HG02970 (cell line): Measurements from ENCODE around the gene MACROD2.

ENCODE experiments used
- ATAC-seq: cut with Tn5 transposase; IDR thresholded peaks from one replicate; pipeline ENCODE4 v1.9.1; 2021; ENCODE audit warnings: mild to moderate bottlenecking, moderate library complexity, moderate number of reproducible peaks; ENCODE audit not compliant: unreplicated experiment, low FRiP score

MACROD2 gene

DNA sequence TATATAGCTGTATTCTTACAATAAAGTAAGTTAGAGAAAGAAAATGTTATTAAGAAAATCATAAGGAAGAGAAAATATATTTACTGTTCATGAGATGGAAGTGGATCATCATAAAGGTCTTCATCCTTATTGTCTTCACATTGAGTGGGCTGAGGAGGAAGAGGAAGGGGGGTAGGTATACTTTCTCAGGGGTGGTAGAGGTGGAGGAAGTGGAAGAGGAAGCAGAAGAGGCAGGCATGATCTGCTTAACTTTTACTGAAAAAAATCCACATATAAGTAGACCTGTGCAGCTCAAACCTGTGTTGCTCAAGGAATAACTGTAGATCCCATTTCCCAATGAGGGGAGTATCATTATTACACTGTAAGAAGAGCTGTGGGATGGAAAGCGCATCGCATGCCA is 1863.7 kb downstream of the MACROD2 start:
- no peak for ATAC-seq

- no peak for ATAC-seq
Observed at GRCh38 chr20:15860850-15861249, 1865.5 kb downstream of the MACROD2 start.

DNA sequence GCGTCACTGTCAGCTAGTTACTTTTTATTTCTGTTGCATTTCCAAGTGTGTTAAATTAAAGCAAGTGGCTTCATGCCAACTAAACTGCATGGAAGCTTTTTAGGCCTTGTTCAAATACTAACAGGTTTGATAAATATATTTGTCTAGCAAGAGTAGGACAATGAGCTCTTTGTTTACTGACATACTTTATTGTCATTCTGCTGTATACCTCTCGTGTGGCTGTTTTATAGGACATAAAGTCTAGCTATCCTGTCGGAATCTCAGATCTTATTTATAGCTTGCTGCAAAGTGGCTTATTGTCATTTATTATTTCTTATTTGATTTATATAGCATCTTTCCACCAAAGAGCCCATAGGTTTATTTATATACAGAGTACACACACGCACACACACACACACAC is 1866.9 kb downstream of the MACROD2 start:
- ATAC-seq: no peak

GRCh38 chr20:15863735-15864134 is 1868.4 kb downstream of the MACROD2 start:
- ATAC-seq: no peak

DNA sequence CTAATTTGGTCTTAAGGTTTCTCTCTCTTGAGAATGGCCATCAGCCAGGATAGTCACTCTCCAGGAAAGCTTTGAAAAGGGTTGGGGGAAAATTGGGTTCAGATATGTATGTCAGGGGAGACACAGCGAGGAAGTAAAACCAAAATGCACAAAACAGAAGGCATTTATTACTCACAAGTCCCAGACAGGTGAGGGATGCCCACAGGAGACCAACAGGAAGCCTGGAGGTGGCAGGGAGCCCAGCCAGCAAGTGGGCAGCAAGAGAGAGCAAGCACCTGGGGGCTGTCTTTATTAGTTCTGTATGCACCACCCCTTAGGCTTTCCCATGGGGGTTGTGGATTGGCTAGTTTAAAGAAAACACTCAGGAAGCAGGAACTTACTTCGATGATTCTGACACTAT is 1870.2 kb downstream of the MACROD2 start:
- ATAC-seq: no peak

GRCh38 chr20:15866916-15867730 is 1871.8 kb downstream of the MACROD2 start:
- no peak for ATAC-seq

GRCh38 chr20:15867899-15868298 is 1872.6 kb downstream of the MACROD2 start:
- no peak for ATAC-seq

- no peak for ATAC-seq
Observed at GRCh38 chr20:15875446-15875845, 1880.1 kb downstream of the MACROD2 start.

DNA sequence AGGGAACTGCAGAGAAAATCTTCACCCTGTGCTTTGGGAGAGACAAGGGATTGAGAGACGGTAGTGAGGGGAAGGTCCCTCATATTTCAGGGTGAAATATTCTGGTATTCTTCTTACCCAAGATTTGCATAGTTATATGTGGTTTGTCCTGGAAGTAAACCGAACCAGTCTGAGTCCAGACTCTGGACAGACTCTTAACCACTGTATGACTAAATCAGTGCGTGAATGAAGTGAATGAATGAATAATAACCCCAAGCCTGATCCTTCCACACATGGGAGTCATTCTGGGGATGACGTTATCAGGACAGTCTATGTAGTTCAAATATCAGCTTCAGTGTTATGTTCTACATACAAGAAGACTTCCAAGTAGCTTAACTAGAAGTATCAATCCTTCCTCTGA is 1887.2 kb downstream of the MACROD2 start:
- ATAC-seq: no peak

GRCh38 chr20:15886250-15886649 is 1890.9 kb downstream of the MACROD2 start:
- ATAC-seq: no peak

DNA sequence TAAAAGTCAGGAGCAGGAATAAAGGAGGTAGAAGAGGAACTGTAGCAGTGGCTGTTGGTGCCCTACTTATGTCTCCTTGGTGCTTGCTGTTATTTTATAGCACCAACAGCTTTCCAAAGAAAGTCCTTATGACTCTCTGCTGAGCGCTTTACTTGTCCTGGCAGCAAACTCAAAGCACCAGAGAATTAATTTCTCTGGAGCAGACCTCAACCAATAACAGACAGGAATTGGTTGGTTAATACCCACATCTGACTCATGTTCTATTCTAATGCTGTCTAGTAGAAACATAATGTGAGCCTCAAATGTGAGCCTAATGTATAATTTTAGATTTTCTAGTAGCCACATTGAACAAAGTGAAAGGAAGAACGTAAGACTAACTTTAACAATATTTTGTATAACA is 1892.1 kb downstream of the MACROD2 start:
- no peak for ATAC-seq

DNA sequence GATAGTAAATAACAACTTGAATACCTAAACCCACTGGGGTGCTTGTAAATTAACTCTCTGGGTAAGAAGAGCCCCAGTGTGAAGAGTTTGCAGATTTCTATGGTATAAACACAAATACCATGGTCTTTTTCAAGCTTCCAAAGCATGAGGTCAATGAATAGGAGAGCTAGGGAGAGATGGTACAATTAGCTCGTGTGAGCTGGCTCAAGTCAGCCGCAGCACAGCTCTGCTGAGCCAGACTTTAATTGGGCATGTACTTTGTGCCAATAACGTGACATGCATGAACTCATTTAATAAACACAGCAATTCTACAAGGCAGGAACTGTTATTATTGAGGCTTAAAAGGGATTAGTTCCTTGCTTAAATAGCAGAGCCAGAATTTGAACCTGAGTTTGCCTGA is 1893.7 kb downstream of the MACROD2 start:
- ATAC-seq: no peak

GRCh38 chr20:15889514-15890256 is 1894.4 kb downstream of the MACROD2 start:
- no peak for ATAC-seq

- ATAC-seq: no peak
Observed at GRCh38 chr20:15890407-15890982, 1895.2 kb downstream of the MACROD2 start.

GRCh38 chr20:15895126-15895525 is 1899.8 kb downstream of the MACROD2 start:
- no peak for ATAC-seq

- peak; percentile 79 for ATAC-seq
Observed at GRCh38 chr20:15895560-15896084, 1900.3 kb downstream of the MACROD2 start.

- no peak for ATAC-seq
Observed at GRCh38 chr20:15899967-15900366, 1904.7 kb downstream of the MACROD2 start.

GRCh38 chr20:15900443-15900842 is 1905.1 kb downstream of the MACROD2 start:
- ATAC-seq: no peak

DNA sequence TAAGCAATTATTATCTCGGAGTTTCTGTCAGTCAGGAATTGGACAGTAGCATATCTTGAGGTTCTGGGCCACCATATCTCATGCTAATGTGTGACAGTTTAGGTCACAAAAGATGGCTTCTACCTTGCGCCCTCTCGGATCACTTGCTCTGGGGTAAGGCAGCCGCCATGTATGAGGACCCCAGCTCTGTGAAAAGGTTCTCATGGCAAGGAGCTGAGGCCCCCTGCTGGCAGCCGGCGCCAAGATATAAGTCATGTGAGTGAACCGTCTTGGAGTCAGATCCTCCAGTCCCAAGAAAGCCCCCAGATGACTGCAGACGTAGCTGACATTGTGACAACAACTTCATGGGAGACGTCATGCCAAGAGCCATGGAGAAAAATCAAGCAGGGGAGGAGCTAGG is 1907.2 kb downstream of the MACROD2 start:
- ATAC-seq: no peak

DNA sequence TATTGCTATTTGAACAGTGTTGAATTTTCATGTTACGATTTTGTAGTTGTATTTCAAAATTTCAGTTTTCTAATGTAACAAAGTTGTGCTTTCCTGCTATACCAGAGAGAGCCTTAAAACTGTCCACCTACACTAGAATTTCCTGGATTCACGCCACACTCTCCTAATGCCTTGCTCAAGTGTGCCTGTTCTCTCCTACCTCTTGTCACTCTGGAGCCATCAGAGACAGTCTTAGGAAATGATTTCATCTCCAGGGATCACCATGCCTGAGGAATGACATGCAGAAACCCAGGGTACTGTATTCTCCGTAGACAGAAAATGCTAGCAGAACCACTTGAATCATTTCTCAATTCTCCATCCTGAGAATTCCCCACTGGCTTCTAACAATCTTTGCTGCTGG is 1910.3 kb downstream of the MACROD2 start:
- no peak for ATAC-seq

DNA sequence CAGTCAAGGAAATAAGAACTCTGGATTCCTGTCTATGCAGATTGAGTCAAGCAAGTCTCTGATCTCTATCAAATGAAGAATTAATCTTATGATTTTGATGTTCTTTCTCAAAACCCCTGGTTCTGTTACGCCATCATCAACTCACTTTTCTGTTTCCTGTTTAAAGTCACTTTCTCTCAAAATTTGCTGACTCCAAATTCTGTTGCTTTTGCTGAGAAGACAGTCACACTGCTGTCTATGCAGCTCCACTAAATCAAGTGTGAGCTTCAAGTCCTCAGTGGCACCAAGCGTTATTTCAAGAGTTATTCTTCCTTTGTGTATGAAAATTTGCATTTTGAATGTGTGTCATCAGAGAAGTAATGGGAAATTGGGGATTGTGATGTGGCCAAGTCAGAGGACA is 1914.7 kb downstream of the MACROD2 start:
- ATAC-seq: no peak
